HG02678 (cell line): ENCODE measurements around the gene DENND5B.
A peak's percentile ranks its signal among the peaks of the same experiment; 100 is the strongest.
"Not testable (repeated sequence)": the region's sequence is repeated elsewhere in the genome, so short reads cannot be mapped to it uniquely, and the experiment has no call there.

ENCODE experiments used
- ATAC-seq: cut with Tn5 transposase; IDR thresholded peaks from one replicate; pipeline ENCODE4 v1.9.1; 2021; ENCODE audit warnings: mild to moderate bottlenecking, moderate library complexity; ENCODE audit not compliant: unreplicated experiment

The DENND5B gene

GRCh38 chr12:31560516-31560915 lies 30.4 kb downstream of the DENND5B start:
- no peak for ATAC-seq

GRCh38 chr12:31558521-31558920 lies 32.4 kb downstream of the DENND5B start:
- ATAC-seq: no peak

GRCh38 chr12:31557707-31558106 lies 33.2 kb downstream of the DENND5B start:
- no peak for ATAC-seq

GRCh38 chr12:31555466-31555865 lies 35.5 kb downstream of the DENND5B start:
- not testable (repeated sequence) for ATAC-seq

GRCh38 chr12:31550590-31550989 lies 40.3 kb downstream of the DENND5B start:
- not testable (repeated sequence) for ATAC-seq

GRCh38 chr12:31536672-31537071 lies 54.3 kb downstream of the DENND5B start:
- ATAC-seq: no peak

- ATAC-seq: no peak
These were observed 57.5 kb downstream of the DENND5B start for GRCh38 chr12:31533470-31533869.

GRCh38 chr12:31531893-31532292 lies 59.0 kb downstream of the DENND5B start:
- ATAC-seq: no peak

- ATAC-seq: no peak
These were observed 62.8 kb downstream of the DENND5B start for GRCh38 chr12:31528095-31528494.

GRCh38 chr12:31527083-31527482 lies 63.9 kb downstream of the DENND5B start:
- no peak for ATAC-seq

GRCh38 chr12:31526158-31526546 lies 64.8 kb downstream of the DENND5B start:
- ATAC-seq: no peak

GRCh38 chr12:31525496-31526157 lies 65.3 kb downstream of the DENND5B start:
- no peak for ATAC-seq

GRCh38 chr12:31524791-31525495 lies 66.0 kb downstream of the DENND5B start:
- peak; percentile 88 for ATAC-seq

GRCh38 chr12:31523306-31523705 lies 67.6 kb downstream of the DENND5B start:
- no peak for ATAC-seq

- no peak for ATAC-seq
These were observed 68.3 kb downstream of the DENND5B start for GRCh38 chr12:31522607-31523006.

GRCh38 chr12:31521964-31522363 lies 69.0 kb downstream of the DENND5B start:
- no peak for ATAC-seq

- ATAC-seq: no peak
These were observed 71.4 kb downstream of the DENND5B start for GRCh38 chr12:31519511-31519910.

GRCh38 chr12:31518680-31519227 lies 72.2 kb downstream of the DENND5B start:
- no peak for ATAC-seq

- ATAC-seq: no peak
These were observed 72.9 kb downstream of the DENND5B start for GRCh38 chr12:31517994-31518393.

GRCh38 chr12:31516702-31517101 lies 74.2 kb downstream of the DENND5B start:
- ATAC-seq: no peak

GRCh38 chr12:31514912-31515311 lies 76.0 kb downstream of the DENND5B start:
- no peak for ATAC-seq

GRCh38 chr12:31510034-31510433 lies 80.9 kb downstream of the DENND5B start:
- no peak for ATAC-seq
